K562 (cell line): ENCODE results near the gene PFKP. TPM values are rescaled to one million over a fixed set of nuclear protein-coding genes. Genes with fewer than 3 reads are reported as not detected.

Experiments used
- BMI1 ChIP-seq: fragments of 150-350 bp; IDR thresholded peaks from 2 replicates; pipeline ENCODE4 v1.6.1; 2014; ENCODE audit warnings: low read length
- CCAR2 ChIP-seq: fragments of 200-400 bp; formaldehyde crosslinking; IDR thresholded peaks from 2 replicates; pipeline ENCODE4 v1.6.1; 2017; ENCODE audit warnings: mild to moderate bottlenecking, low read depth, low read length
- E2F1 ChIP-seq: sonication (generic); formaldehyde crosslinking; IDR thresholded peaks from 2 replicates; pipeline ENCODE4 v1.8.1; 2023; ENCODE audit warnings: mild to moderate bottlenecking, missing genetic modification reagents, moderate library complexity
- E2F4 ChIP-seq: sonication (generic); formaldehyde crosslinking; IDR thresholded peaks from 2 replicates; pipeline ENCODE4 v1.8.0; 2022; ENCODE audit warnings: mild to moderate bottlenecking, low read depth, missing genetic modification reagents
- E2F5 ChIP-seq: sonication (generic); formaldehyde crosslinking; IDR thresholded peaks from 2 replicates; pipeline ENCODE4 v1.8.0; 2022; ENCODE audit warnings: mild to moderate bottlenecking, missing genetic modification reagents
- HDAC1 ChIP-seq, 2 experiments: fragments of 450-650 bp; IDR thresholded peaks; 2 replicates each; pipeline ENCODE4 v1.6.1; 2016 to 2017; ENCODE audit warnings: inconsistent platforms in 1 of 2, mild to moderate bottlenecking in 1 of 2, moderate library complexity in 1 of 2
- HMG20B ChIP-seq: fragments of 250-450 bp; sonication (Bioruptor Pico); IDR thresholded peaks from 2 replicates; pipeline ENCODE4 v1.5.0; 2021; ENCODE audit warnings: mild to moderate bottlenecking
- KDM4B ChIP-seq, 2 experiments: fragments of 450-650 bp in 1 of 2; sonication (generic) in 1 of 2; IDR thresholded peaks; 2 replicates each; pipeline ENCODE4 v1.6.1; 2016 to 2017; ENCODE audit warnings: borderline replicate concordance in 2 of 2, antibody characterized with exemption in 1 of 2, low read depth in 1 of 2, mild to moderate bottlenecking in 1 of 2
- MED1 ChIP-seq: sonication (generic); formaldehyde crosslinking; IDR thresholded peaks from 2 replicates; pipeline ENCODE4 v1.8.1; 2023; ENCODE audit warnings: missing genetic modification reagents, borderline replicate concordance
- NBN ChIP-seq: fragments of 450-650 bp; IDR thresholded peaks from 2 replicates; pipeline ENCODE4 v1.6.1; 2016; ENCODE audit warnings: low read depth, mild to moderate bottlenecking
- PHF8 ChIP-seq: fragments of 200-600 bp; sonication (generic); IDR thresholded peaks from 2 replicates; pipeline ENCODE4 v1.6.1; 2012; ENCODE audit warnings: mixed run types, mild to moderate bottlenecking, inconsistent platforms, low read length, moderate library complexity, borderline replicate concordance
- PHTF2 ChIP-seq: fragments of 250-450 bp; sonication (Bioruptor Pico); IDR thresholded peaks from 2 replicates; pipeline ENCODE4 v1.5.0; 2021; ENCODE audit warnings: mild to moderate bottlenecking
- RB1 ChIP-seq: fragments of 450-650 bp; IDR thresholded peaks from 2 replicates; pipeline ENCODE4 v1.6.1; 2017; ENCODE audit warnings: low read depth, mild to moderate bottlenecking
- SIX5 ChIP-seq, 2 experiments: IDR thresholded peaks; 2 replicates each; pipeline ENCODE4 v1.6.1; 2011; ENCODE audit warnings: low read length in 2 of 2, borderline replicate concordance in 1 of 2, low read depth in 1 of 2, mild to moderate bottlenecking in 1 of 2, moderate library complexity in 1 of 2; ENCODE audit not compliant: insufficient read depth in 1 of 2
- SMARCA5 ChIP-seq: fragments of 450-650 bp; IDR thresholded peaks from 2 replicates; pipeline ENCODE4 v1.6.1; 2016
- TAL1 ChIP-seq: fragments of 450-650 bp; IDR thresholded peaks from 2 replicates; pipeline ENCODE4 v1.6.1; 2016; ENCODE audit warnings: mild to moderate bottlenecking
- TEAD4 ChIP-seq, 2 experiments: sonication (generic) in 1 of 2; formaldehyde crosslinking in 1 of 2; IDR thresholded peaks; 2 replicates each; pipeline versions ENCODE4 v1.6.1 to v1.8.0; 2012 to 2022; ENCODE audit warnings: borderline replicate concordance in 1 of 2, inconsistent platforms in 1 of 2, low read length in 1 of 2, mild to moderate bottlenecking in 1 of 2, missing genetic modification reagents in 1 of 2
- ZBTB8A ChIP-seq: fragments of 450-650 bp; IDR thresholded peaks from 2 replicates; pipeline ENCODE4 v1.6.1; 2018; ENCODE audit warnings: mild to moderate bottlenecking, moderate library complexity; ENCODE audit not compliant: partially characterized antibody
- ZEB2 ChIP-seq: fragments of 450-650 bp; IDR thresholded peaks from 2 replicates; pipeline ENCODE4 v1.6.1; 2016
- ZNF197 ChIP-seq: fragments of 200-800 bp; sonication (Bioruptor generic); IDR thresholded peaks from 2 replicates; pipeline ENCODE4 v1.6.1; 2016; ENCODE audit warnings: low read depth, missing genetic modification characterization, missing compliant biosample characterization
- ZNF217 ChIP-seq: sonication (generic); formaldehyde crosslinking; IDR thresholded peaks from 2 replicates; pipeline ENCODE4 v1.8.0; 2022; ENCODE audit warnings: mild to moderate bottlenecking, missing genetic modification reagents
- ZNF23 ChIP-seq: fragments of 250-450 bp; sonication (Bioruptor Pico); IDR thresholded peaks from 2 replicates; pipeline ENCODE4 v1.4.0; 2020; ENCODE audit warnings: mild to moderate bottlenecking
- ZNF280B ChIP-seq: fragments of 250-450 bp; sonication (Bioruptor Pico); IDR thresholded peaks from 2 replicates; pipeline ENCODE4 v1.5.1; 2021; ENCODE audit warnings: mild to moderate bottlenecking
- ZNF324 ChIP-seq: fragments of 250-450 bp; sonication (Bioruptor Pico); IDR thresholded peaks from 2 replicates; pipeline ENCODE4 v1.4.0; 2020; ENCODE audit warnings: mild to moderate bottlenecking
- ZSCAN29 ChIP-seq: fragments of 450-650 bp; IDR thresholded peaks from 2 replicates; pipeline ENCODE4 v1.6.1; 2017
- polyA plus RNA-seq, 8 experiments: library from polyadenylated mRNA; depleted of rRNA in 4 of 8; stranded (reverse) in 5 of 8; unstranded in 3 of 8; fragments of >200 nt; fragmentation: Nextera tagmentation in 2 of 8; fragmentation: Illumina TruSeq in 1 of 8; extraction: Ambion mirVana in 2 of 8; extraction: Trizol in 1 of 8; gene quantifications; 2 replicates each; pipeline versions ENCODE4 v1.2.1 to v1.2.3, GENCODE V29; 2011 to 2014; ENCODE audit warnings: inconsistent platforms in 1 of 8, missing spikeins in 1 of 8
- total RNA-seq, 7 experiments: library from RNA; depleted of rRNA in 6 of 7; stranded (reverse); fragments of >200 nt in 6 of 7; fragmentation: Illumina TruSeq in 2 of 7; extraction: Trizol in 2 of 7; gene quantifications; 2 replicates each; pipeline versions ENCODE4 v1.2.1 to v1.2.3, GENCODE V29; 2011 to 2021; ENCODE audit warnings: low replicate concordance in 1 of 7

Gene PFKP
- total and polyA plus RNA-seq, 9 of the 15 experiments (the other 6 are each of a cell fraction or from before 2014, with no cell fraction given) = 23.5 to 116 (median 62.1) TPM

GRCh38 chr10:3095373-3096139 lies 28.2 kb downstream of the PFKP start (continued):
- TF ChIP-seq ZNF217 (CRISPR knock-in tag) (no peak), PHF8 (no peak), CCAR2 (no peak), SIX5 (IDR thresholded peaks at IDR 0.05; ENCODE audit: borderline replicate concordance in 1 of 2, insufficient read depth in 1 of 2, low read depth in 1 of 2, low read length in 2 of 2) (no peak), TEAD4 (IDR thresholded peaks at IDR 0.05; ENCODE audit: low read length) (peak; percentile 68), TEAD4 (CRISPR knock-in tag; IDR thresholded peaks at IDR 0.05; ENCODE audit: borderline replicate concordance) (no peak), PHTF2 (CRISPR knock-in tag) (no peak), TAL1 (0 out of 2 replicates have a peak, but pooled peaks have one; percentile 28), MED1 (CRISPR knock-in tag) (no peak), ZNF23 (CRISPR knock-in tag) (no peak), BMI1 (no peak), SMARCA5 (no peak), HMG20B (CRISPR knock-in tag) (no peak), NBN (no peak; the same call in 1 of the 2 replicates), ZBTB8A (no peak), ZEB2 (no peak), ZSCAN29 (no peak), HDAC1 (IDR thresholded peaks at IDR 0.05) (peak in 1 of 2 experiments; percentile 44; a peak in 1 of 4 replicates), ZNF324 (CRISPR knock-in tag) (no peak), E2F1 (CRISPR knock-in tag) (no peak), E2F4 (CRISPR knock-in tag) (no peak), KDM4B (IDR thresholded peaks at IDR 0.05; ENCODE audit: borderline replicate concordance in 2 of 2, low read depth in 1 of 2) (no peak), ZNF280B (CRISPR knock-in tag) (no peak), ZNF197 (CRISPR knock-in tag) (no peak), RB1 (no peak; the same call in 1 of the 2 replicates), E2F5 (CRISPR knock-in tag) (no peak)
